DOHH2 (cell line): ENCODE measurements around the gene CYB5RL.

Source experiments
- H3F3A ChIP-seq: fragments of 200-600 bp; sonication (generic), shearing (Covaris generic); 2 replicates; pipeline ENCODE4 v1.6.0; 2016; ENCODE audit warnings: antibody characterized with exemption, mild to moderate bottlenecking; ENCODE audit not compliant: control insufficient read depth, insufficient read depth
- H3K27ac ChIP-seq: fragments of 200-600 bp; sonication (generic); 2 replicates; pipeline ENCODE4 v1.5.1; 2014; ENCODE audit warnings: low read depth, mild to moderate bottlenecking, low read length, moderate library complexity
- H3K27me3 ChIP-seq: fragments of 200-600 bp; sonication (generic); 2 replicates; pipeline ENCODE4 v1.6.1; 2014; ENCODE audit warnings: mild to moderate bottlenecking, low read length, mixed read lengths; ENCODE audit not compliant: control insufficient read depth
- H3K36me3 ChIP-seq: fragments of 200-600 bp; sonication (generic); 2 replicates; pipeline ENCODE4 v1.6.1; 2014; ENCODE audit warnings: mild to moderate bottlenecking, low read length, moderate library complexity, mixed read lengths; ENCODE audit not compliant: control insufficient read depth
- H3K4me1 ChIP-seq: fragments of 200-600 bp; sonication (generic); 2 replicates; pipeline ENCODE4 v1.6.1; 2014; ENCODE audit warnings: mild to moderate bottlenecking, low read length, mixed read lengths; ENCODE audit not compliant: control insufficient read depth
- H3K4me2 ChIP-seq: fragments of 200-600 bp; sonication (generic); 2 replicates; pipeline ENCODE4 v1.6.0; 2014; ENCODE audit warnings: mild to moderate bottlenecking, low read length, moderate library complexity
- H3K4me3 ChIP-seq: fragments of 200-600 bp; sonication (generic); 2 replicates; pipeline ENCODE4 v1.5.1; 2014; ENCODE audit warnings: mild to moderate bottlenecking, low read length, mixed read lengths
- H3K79me2 ChIP-seq: fragments of 200-600 bp; sonication (generic); 2 replicates; pipeline ENCODE4 v1.6.1; 2014; ENCODE audit warnings: mild to moderate bottlenecking, low read length, mixed read lengths; ENCODE audit not compliant: control insufficient read depth
- H3K9me2 ChIP-seq: fragments of 200-600 bp; sonication (generic); replicated peaks from 2 replicates; pipeline ENCODE4 v1.6.1; 2014; ENCODE audit warnings: mild to moderate bottlenecking, low read length, mixed read lengths; ENCODE audit not compliant: control insufficient read depth
- H3K9me3 ChIP-seq: fragments of 200-600 bp; sonication (generic); 2 replicates; pipeline ENCODE4 v1.6.1; 2014; ENCODE audit warnings: antibody characterized with exemption, low read length, mixed read lengths; ENCODE audit not compliant: control insufficient read depth, insufficient read depth
- H4K20me1 ChIP-seq: fragments of 200-600 bp; sonication (generic); 2 replicates; pipeline ENCODE4 v1.6.0; 2014; ENCODE audit warnings: low read depth, mild to moderate bottlenecking, antibody characterized with exemption, low read length, moderate library complexity; ENCODE audit not compliant: control insufficient read depth, insufficient read depth
- EZH2phosphoT487 ChIP-seq: fragments of 200-600 bp; sonication (generic); IDR thresholded peaks from 2 replicates; pipeline ENCODE4 v1.6.1; 2017; ENCODE audit warnings: borderline replicate concordance, mild to moderate bottlenecking, antibody characterized with exemption, low read length, moderate library complexity, mixed read lengths
- TF ChIP-seq, protein P1 (sequence below): fragments of 200-600 bp; sonication (generic); IDR thresholded peaks from one replicate; pipeline ENCODE4 v1.5.1; 2014; ENCODE audit warnings: antibody characterized with exemption, mild to moderate bottlenecking, low read depth, low read length; ENCODE audit not compliant: poor library complexity, severe bottlenecking

The CYB5RL gene, protein sequence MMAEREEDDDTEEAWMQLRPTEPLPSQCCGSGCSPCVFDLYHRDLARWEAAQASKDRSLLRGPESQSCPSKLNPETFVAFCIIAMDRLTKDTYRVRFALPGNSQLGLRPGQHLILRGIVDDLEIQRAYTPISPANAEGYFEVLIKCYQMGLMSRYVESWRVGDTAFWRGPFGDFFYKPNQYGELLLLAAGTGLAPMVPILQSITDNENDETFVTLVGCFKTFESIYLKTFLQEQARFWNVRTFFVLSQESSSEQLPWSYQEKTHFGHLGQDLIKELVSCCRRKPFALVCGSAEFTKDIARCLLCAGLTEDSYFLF

GRCh38 chr1:54199765-54200518 lies at the start of gene CYB5RL, which contains the start of gene MRPL37:
Gene CYB5RL, minus strand, starts transcription at chr1:54200030. Its CDS starts 4,414 bp downstream, at chr1:54195616.
Gene MRPL37, plus strand, starts transcription at chr1:54200167. Its CDS starts 77 bp downstream, at chr1:54200244.
- TF ChIP-seq EZH2phosphoT487, result no peak
- TF ChIP-seq, protein P1, sequence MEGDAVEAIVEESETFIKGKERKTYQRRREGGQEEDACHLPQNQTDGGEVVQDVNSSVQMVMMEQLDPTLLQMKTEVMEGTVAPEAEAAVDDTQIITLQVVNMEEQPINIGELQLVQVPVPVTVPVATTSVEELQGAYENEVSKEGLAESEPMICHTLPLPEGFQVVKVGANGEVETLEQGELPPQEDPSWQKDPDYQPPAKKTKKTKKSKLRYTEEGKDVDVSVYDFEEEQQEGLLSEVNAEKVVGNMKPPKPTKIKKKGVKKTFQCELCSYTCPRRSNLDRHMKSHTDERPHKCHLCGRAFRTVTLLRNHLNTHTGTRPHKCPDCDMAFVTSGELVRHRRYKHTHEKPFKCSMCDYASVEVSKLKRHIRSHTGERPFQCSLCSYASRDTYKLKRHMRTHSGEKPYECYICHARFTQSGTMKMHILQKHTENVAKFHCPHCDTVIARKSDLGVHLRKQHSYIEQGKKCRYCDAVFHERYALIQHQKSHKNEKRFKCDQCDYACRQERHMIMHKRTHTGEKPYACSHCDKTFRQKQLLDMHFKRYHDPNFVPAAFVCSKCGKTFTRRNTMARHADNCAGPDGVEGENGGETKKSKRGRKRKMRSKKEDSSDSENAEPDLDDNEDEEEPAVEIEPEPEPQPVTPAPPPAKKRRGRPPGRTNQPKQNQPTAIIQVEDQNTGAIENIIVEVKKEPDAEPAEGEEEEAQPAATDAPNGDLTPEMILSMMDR, result no peak
- H3K27ac ChIP-seq, result peak within 1 kb of the TSS; percentile 26

GRCh38 chr1:54248966-54249365 lies 49.1 kb upstream of the CYB5RL start:
- H3K4me1 ChIP-seq, result no peaks in the 10 kb centered on the region
- no peak overlapping the region for H3K27ac ChIP-seq
- no peak overlapping the region for H3K4me3 ChIP-seq
- no peaks in the 10 kb centered on the region for H3K79me2 ChIP-seq
- TF ChIP-seq, protein P1, result no peak
- no peak for TF ChIP-seq EZH2phosphoT487
- H3K36me3 ChIP-seq, result no peaks in the 10 kb centered on the region
- H3K9me2 ChIP-seq, result no peaks in the 10 kb centered on the region
- H3F3A ChIP-seq, result no peaks in the 10 kb centered on the region
- H3K4me2 ChIP-seq, result no peak overlapping the region
- no peaks in the 10 kb centered on the region for H3K27me3 ChIP-seq
- H3K9me3 ChIP-seq, result no peaks in the 10 kb centered on the region
- no peaks in the 10 kb centered on the region for H4K20me1 ChIP-seq

More at GRCh38 chr1:54199765-54200518, at the start of gene CYB5RL, which contains the start of gene MRPL37:
- Histone ChIP-seq H3K9me3 (no peaks in the 10 kb centered on the region), H3F3A (no peaks in the 10 kb centered on the region), H3K4me2 (peak within 1 kb of the TSS; percentile 92), H3K9me2 (no peaks in the 10 kb centered on the region), H3K36me3 (peaks cover 47% of the 10 kb centered on the region), H4K20me1 (peaks cover 16% of the 10 kb centered on the region; the same call in 1 of the 2 replicates), H3K4me3 (peak within 1 kb of the TSS; percentile 84), H3K79me2 (peaks cover 63% of the 10 kb centered on the region), H3K4me1 (peaks cover 31% of the 10 kb centered on the region), H3K27me3 (no peaks in the 10 kb centered on the region)

GRCh38 chr1:54247863-54248515 lies 48.2 kb upstream of the CYB5RL start:
- TF ChIP-seq EZH2phosphoT487, result no peak
- TF ChIP-seq, protein P1, result no peak
- no peaks in the 10 kb centered on the region for H3F3A ChIP-seq
- no peaks in the 10 kb centered on the region for H3K9me2 ChIP-seq
- no peaks in the 10 kb centered on the region for H3K4me1 ChIP-seq
- H3K4me3 ChIP-seq, result no peak overlapping the region
- H3K27ac ChIP-seq, result no peak overlapping the region
- H4K20me1 ChIP-seq, result no peaks in the 10 kb centered on the region
- H3K9me3 ChIP-seq, result no peaks in the 10 kb centered on the region
- H3K4me2 ChIP-seq, result no peak overlapping the region
- H3K36me3 ChIP-seq, result no peaks in the 10 kb centered on the region
- H3K27me3 ChIP-seq, result no peaks in the 10 kb centered on the region
- H3K79me2 ChIP-seq, result no peaks in the 10 kb centered on the region
